ENCODE measurements around the gene IFI16. TPM values are rescaled to one million over a fixed set of nuclear protein-coding genes. Genes with fewer than 3 reads are reported as not detected.
"Not testable (repeated sequence)": the region's sequence is repeated elsewhere in the genome, so short reads cannot be mapped to it uniquely, and the experiment has no call there.

IFI16 gene
- total and polyA plus RNA-seq, 2 donors: 51.7 to 76.6 TPM

DNA sequence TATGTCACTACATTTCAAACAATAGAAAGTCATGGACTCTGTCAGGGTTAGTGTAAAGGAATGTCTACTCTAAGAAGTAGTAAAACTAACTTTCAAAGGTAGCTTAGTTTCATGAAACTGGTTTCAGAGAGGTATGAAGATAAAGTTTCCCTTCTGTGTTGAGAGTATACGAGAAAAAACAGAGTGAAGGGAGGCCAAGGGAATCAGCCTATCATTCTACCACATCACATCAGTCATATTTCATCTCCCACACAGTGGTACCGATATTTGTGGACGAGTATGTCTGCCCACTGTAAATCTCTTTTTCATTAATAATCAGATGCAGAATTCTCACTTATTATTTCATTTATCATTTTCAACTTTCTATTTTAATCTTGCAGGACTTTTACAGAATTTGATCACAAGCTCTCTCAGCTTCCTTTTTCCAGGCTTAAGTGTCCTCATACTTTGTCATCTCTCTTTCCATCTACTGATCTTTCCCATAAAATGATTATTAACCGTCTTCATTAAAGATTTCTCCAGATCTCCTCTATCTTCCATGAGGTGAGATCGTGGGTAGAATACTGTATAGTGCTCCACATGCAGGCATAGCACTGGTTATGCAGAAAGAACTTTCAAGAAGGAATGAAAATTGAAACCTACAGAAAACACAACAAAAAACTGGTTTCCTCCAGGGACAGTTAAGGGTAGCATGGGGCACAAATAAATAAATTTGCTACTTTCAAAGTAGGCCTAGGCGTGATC, 11.5 kb upstream of the IFI16 start:
- DNase-seq (ENCODE audit: extremely low spot score): no peak
- H3K4me3 ChIP-seq (ENCODE audit: low read depth, low read length): no peak overlapping the region
- H3K27ac ChIP-seq (ENCODE audit: low read depth): no peak overlapping the region
- 42% methylated on average over 6 of the region's 6 CpGs for WGBS
- no peaks in the 10 kb centered on the region for H3K4me1 ChIP-seq (ENCODE audit: insufficient read depth)
- H3K36me3 ChIP-seq (ENCODE audit: insufficient read depth): no peaks in the 10 kb centered on the region

DNA sequence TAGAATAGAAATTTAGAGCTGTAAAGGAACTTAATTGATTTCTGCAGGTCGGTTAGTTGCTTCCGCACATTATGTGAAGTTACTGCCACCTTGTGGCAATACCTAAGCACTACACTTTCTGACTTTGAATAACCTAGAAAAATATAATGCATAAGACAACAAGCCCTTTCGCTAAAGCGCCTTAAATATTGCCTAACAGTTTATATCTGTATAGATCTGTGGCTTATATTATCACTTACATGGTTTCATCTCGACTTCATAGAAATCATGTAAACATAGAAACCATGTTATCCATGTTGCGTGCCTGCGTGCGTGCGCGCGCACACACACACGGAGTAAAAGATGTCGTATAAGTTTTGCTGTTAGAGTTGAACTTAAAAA, 10.9 kb upstream of the IFI16 start:
- Histone ChIP-seq H3K27ac (ENCODE audit: low read depth) (no peak overlapping the region), H3K4me3 (ENCODE audit: low read depth, low read length) (peak overlapping the region; percentile 31), H3K4me1 (ENCODE audit: insufficient read depth) (no peaks in the 10 kb centered on the region), H3K36me3 (ENCODE audit: insufficient read depth) (no peaks in the 10 kb centered on the region)
- WGBS: 5% methylated on average over 13 of the region's 13 CpGs
- peak; percentile 50 for DNase-seq (ENCODE audit: extremely low spot score)

GRCh38 chr1:158999316-159000069, 10.2 kb upstream of the IFI16 start:
- H3K4me3 ChIP-seq (ENCODE audit: low read depth, low read length): peak overlapping the region; percentile 26
- no peaks in the 10 kb centered on the region for H3K36me3 ChIP-seq (ENCODE audit: insufficient read depth)
- DNase-seq (ENCODE audit: extremely low spot score): peak; percentile 71
- WGBS: 15% methylated on average over 11 of the region's 11 CpGs
- peak overlapping the region; percentile 43 for H3K27ac ChIP-seq (ENCODE audit: low read depth)
- H3K4me1 ChIP-seq (ENCODE audit: insufficient read depth): no peaks in the 10 kb centered on the region

DNA sequence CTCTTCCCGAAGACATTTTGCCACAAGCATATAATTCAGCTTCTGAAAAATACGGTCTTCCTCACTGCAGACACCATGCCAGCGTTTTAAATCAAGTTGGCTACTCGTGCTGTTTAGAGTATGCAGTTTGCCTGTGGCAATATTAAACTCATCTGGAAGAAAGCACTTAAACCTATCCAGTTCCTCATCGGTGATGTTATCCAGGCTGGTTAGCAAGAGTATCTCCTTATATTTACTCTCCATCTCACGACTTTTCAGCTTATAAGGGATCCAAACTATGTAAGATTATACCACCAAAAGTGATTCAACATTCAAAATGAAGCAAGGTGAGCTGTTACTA, 9.7 kb upstream of the IFI16 start:
- no peak for DNase-seq (ENCODE audit: extremely low spot score)
- WGBS: 13% methylated on average over 6 of the region's 6 CpGs
- no peak overlapping the region for H3K27ac ChIP-seq (ENCODE audit: low read depth)

DNA sequence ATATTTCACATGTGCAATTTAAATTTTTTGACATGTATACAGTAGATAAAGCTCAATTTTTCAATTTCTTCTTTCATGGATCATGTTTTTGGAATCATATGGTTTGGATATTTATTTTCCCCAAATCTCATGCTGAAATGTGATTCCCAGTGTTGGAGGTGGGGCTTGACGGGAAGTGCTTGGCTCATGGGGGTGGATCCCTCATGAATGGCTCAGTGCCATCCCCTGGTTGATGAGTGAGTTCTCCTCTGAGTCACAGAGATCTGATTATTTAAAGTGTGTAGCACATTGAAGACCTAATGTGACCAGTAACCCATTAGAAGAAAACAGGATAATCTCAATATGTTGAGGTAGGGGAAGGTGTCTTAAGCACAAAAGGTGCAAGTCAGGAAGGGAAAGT, 9.1 kb upstream of the IFI16 start:
- no peak overlapping the region for H3K4me3 ChIP-seq (ENCODE audit: low read depth, low read length)
- DNase-seq (ENCODE audit: extremely low spot score): peak; percentile 47
- H3K36me3 ChIP-seq (ENCODE audit: insufficient read depth): no peaks in the 10 kb centered on the region
- H3K27ac ChIP-seq (ENCODE audit: low read depth): no peak overlapping the region
- no peaks in the 10 kb centered on the region for H3K4me1 ChIP-seq (ENCODE audit: insufficient read depth)
- WGBS: 21% methylated on average over 1 of the region's 1 CpG

More for the DNA sequence above, 9.7 kb upstream of the IFI16 start:
- Histone ChIP-seq H3K36me3 (ENCODE audit: insufficient read depth) (no peaks in the 10 kb centered on the region), H3K4me3 (ENCODE audit: low read depth, low read length) (peak overlapping the region; percentile 26), H3K4me1 (ENCODE audit: insufficient read depth) (no peaks in the 10 kb centered on the region)

DNA sequence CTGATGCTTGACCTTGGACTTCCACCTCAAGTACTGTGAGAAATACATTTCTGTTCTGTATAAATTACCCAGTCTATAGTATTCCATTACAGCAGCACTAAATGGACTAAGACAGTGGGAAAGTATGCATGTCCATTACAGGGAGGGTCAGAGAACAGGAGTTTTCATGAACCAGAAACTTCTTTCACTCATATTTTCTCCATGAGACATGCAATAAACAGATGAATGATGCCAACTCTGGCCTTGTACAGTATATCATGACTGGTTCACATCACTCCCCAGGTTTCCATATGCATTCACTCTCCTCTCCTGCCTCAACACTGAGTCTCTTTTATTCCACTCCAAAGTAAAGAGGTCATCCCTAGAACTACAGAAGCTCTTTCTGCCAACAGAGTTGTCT, 4.5 kb upstream of the IFI16 start:
- Histone ChIP-seq H3K4me1 (ENCODE audit: insufficient read depth) (no peaks in the 10 kb centered on the region), H3K27ac (ENCODE audit: low read depth) (no peak overlapping the region), H3K36me3 (ENCODE audit: insufficient read depth) (no peaks in the 10 kb centered on the region), H3K4me3 (ENCODE audit: low read depth, low read length) (no peak overlapping the region)
- no peak for DNase-seq (ENCODE audit: extremely low spot score)

GRCh38 chr1:159005676-159006075, 4.0 kb upstream of the IFI16 start:
- H3K4me1 ChIP-seq (ENCODE audit: insufficient read depth): no peaks in the 10 kb centered on the region
- 41% methylated on average over 6 of the region's 6 CpGs for WGBS

GRCh38 chr1:159006210-159006807, 3.4 kb upstream of the IFI16 start:
- H3K27ac ChIP-seq (ENCODE audit: low read depth); H3K4me3 ChIP-seq (ENCODE audit: low read depth, low read length): not testable (repeated sequence)
- WGBS: 62% methylated on average over 11 of the region's 11 CpGs

More at GRCh38 chr1:159005676-159006075, 4.0 kb upstream of the IFI16 start:
- Histone ChIP-seq H3K4me3 (ENCODE audit: low read depth, low read length) (no peak overlapping the region), H3K36me3 (ENCODE audit: insufficient read depth) (no peaks in the 10 kb centered on the region), H3K27ac (ENCODE audit: low read depth) (no peak overlapping the region)
- DNase-seq (ENCODE audit: extremely low spot score): no peak

DNA sequence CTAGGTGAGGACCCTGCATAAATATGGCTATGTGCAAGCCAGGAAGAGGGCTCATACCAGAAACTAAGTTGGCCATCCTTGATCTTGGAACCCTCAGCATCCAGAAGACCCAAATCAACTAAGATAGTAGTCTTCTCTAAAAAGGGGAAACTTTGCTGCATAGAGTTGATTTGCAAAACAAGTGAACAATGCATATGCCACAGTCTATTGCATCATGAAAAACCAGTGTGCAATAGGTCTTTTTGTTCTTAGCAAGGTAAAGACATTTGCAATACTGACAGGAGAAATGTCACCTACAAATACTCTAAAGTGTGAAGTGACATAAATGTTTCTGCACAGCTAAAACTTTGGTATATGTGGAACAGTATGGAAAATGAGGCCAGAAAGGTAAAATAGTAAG, 2.0 kb upstream of the IFI16 start:
- Histone ChIP-seq H3K4me3 (ENCODE audit: low read depth, low read length) (no peak overlapping the region), H3K27ac (ENCODE audit: low read depth) (no peak overlapping the region), H3K36me3 (ENCODE audit: insufficient read depth) (no peaks in the 10 kb centered on the region), H3K4me1 (ENCODE audit: insufficient read depth) (no peaks in the 10 kb centered on the region)
- DNase-seq (ENCODE audit: extremely low spot score): no peak

More at GRCh38 chr1:159006210-159006807, 3.4 kb upstream of the IFI16 start:
- H3K4me1 ChIP-seq (ENCODE audit: insufficient read depth); DNase-seq (ENCODE audit: extremely low spot score); H3K36me3 ChIP-seq (ENCODE audit: insufficient read depth): not testable (repeated sequence)

DNA sequence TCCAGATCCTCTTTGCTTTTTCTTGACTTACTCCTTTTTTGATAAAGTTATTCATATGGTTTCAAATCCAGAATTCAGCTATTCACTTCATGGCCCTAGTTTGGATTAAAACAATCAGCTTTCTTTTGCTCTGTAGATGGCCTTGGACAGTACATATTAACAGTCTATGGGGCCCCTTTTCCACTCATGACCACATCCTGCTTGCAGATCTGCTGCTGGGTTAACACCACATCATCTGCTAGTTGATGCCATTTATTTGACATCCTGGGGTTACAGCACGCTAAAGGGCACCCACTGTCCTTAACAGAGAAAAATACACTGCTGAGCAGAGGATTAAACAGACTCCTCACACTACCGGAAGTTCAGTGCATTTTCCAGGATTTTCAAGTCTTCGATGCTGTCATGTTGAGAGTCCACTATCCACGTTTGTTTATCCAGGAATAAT, 941 bp upstream of the IFI16 start:
- H3K4me1 ChIP-seq (ENCODE audit: insufficient read depth): no peaks in the 10 kb centered on the region
- no peaks in the 10 kb centered on the region for H3K36me3 ChIP-seq (ENCODE audit: insufficient read depth)
- DNase-seq (ENCODE audit: extremely low spot score): no peak
- H3K4me3 ChIP-seq (ENCODE audit: low read depth, low read length): no peak overlapping the region
- peak overlapping the region; percentile 67 for H3K27ac ChIP-seq (ENCODE audit: low read depth)
- 43% methylated on average over 4 of the region's 4 CpGs for WGBS

GRCh38 chr1:159009287-159009686, 420 bp upstream of the IFI16 start:
- peak overlapping the region; percentile 67 for H3K27ac ChIP-seq (ENCODE audit: low read depth)
- H3K4me1 ChIP-seq (ENCODE audit: insufficient read depth): no peaks in the 10 kb centered on the region
- DNase-seq (ENCODE audit: extremely low spot score): no peak
- H3K36me3 ChIP-seq (ENCODE audit: insufficient read depth): no peaks in the 10 kb centered on the region
- H3K4me3 ChIP-seq (ENCODE audit: low read depth, low read length): no peak overlapping the region
- 61% methylated on average over 2 of the region's 2 CpGs for WGBS

GRCh38 chr1:159010391-159010790, 684 bp downstream of the IFI16 start:
- Histone ChIP-seq H3K36me3 (ENCODE audit: insufficient read depth) (no peaks in the 10 kb centered on the region), H3K4me3 (ENCODE audit: low read depth, low read length) (peak overlapping the region; percentile 72), H3K27ac (ENCODE audit: low read depth) (peak overlapping the region; percentile 81), H3K4me1 (ENCODE audit: insufficient read depth) (no peaks in the 10 kb centered on the region)
- no peak for DNase-seq (ENCODE audit: extremely low spot score)
- WGBS: 37% methylated on average over 5 of the region's 5 CpGs

GRCh38 chr1:159011001-159011400, 1.3 kb downstream of the IFI16 start:
- 56% methylated on average over 9 of the region's 9 CpGs for WGBS
- H3K4me1 ChIP-seq (ENCODE audit: insufficient read depth); H3K27ac ChIP-seq (ENCODE audit: low read depth); H3K36me3 ChIP-seq (ENCODE audit: insufficient read depth); DNase-seq (ENCODE audit: extremely low spot score): not testable (repeated sequence)
- peak overlapping the region; percentile 36 for H3K4me3 ChIP-seq (ENCODE audit: low read depth, low read length)

DNA sequence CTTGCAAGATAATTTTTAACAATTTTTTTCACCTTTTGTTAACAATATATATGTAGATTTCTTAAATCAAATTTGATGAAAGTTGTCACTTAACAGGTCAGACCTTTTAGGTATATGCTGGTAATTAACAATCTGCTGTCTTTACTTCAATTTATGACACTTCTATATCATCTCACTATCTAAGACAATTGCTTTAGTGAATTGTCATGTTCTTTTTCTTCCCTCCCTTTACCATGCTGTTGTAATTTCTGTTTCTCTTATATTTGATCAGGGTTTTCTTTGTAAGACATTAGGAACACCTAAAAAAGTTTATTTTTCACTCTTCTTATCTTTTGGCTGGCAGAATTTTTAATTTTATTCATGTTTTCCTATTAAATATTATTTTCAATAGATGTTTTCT, 2.0 kb downstream of the IFI16 start:
- no peaks in the 10 kb centered on the region for H3K4me1 ChIP-seq (ENCODE audit: insufficient read depth)
- H3K27ac ChIP-seq (ENCODE audit: low read depth): no peak overlapping the region
- H3K4me3 ChIP-seq (ENCODE audit: low read depth, low read length): no peak overlapping the region
- no peak for DNase-seq (ENCODE audit: extremely low spot score)
- no peaks in the 10 kb centered on the region for H3K36me3 ChIP-seq (ENCODE audit: insufficient read depth)
